Caki2 (cell line): ENCODE measurements around the gene CLEC4M. TPM values are rescaled to one million over a fixed set of nuclear protein-coding genes. Genes with fewer than 3 reads are reported as not detected.

Experiments used
- DNase-seq: peaks from one replicate; pipeline ENCODE4 v3.0.0-alpha.2; 2015; ENCODE audit warnings: low read depth
- in situ Hi-C: cut with HindIII; loops from 2 replicates; pipeline ENCODE4 v1.10.0; 2016; ENCODE audit warnings: low sequenced_read_pairs, low pct_unique_long_range_greater_than_20kb, mixed read lengths
- total RNA-seq: library from RNA; depleted of rRNA; stranded (reverse); fragments of >200 nt; shearing (Covaris generic); gene quantifications from 2 replicates; pipeline ENCODE4 v1.2.3, GENCODE V29; 2014; ENCODE audit warnings: low replicate concordance; rRNA removed

Gene CLEC4M
- not detected in 2 replicates for total RNA-seq

DNA sequence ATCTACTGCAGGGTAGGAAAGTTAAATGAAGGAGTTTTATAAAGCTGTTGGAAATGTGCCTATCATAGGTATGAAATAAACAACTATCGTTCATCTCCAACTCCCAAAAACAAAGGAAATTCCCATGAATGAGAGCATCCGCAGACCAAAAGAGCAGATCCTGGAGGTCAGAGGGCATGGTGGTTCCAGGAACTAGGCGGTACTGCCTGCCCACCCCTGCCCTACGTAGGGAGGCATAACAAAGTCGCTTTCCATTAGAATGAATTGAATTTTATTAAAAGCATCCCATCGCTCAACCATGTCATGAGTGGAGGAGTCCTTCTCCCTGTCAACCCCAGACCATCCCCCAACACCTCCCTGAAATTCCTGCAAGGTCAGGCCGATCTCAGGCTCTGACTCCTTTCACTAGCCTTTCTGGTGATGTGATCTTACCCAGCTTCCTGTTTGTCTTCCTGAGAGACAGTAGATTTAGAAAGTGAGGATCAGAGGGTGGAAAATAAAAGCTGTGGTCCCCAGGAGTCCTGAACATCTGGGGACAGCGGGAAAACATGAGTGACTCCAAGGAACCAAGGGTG is at the start of gene CLEC4M:
Gene CLEC4M, plus strand, starts transcription at position 525 of the 575 bp plus-strand sequence. Its CDS starts 24 bp downstream, at position 549.
- DNase-seq = no peak
- in situ Hi-C loops = no loop called here

GRCh38 chr19:7715671-7716070 is 47.4 kb upstream of the CLEC4M start:
- DNase-seq = no peak
- in situ Hi-C loops = no loop called here

DNA sequence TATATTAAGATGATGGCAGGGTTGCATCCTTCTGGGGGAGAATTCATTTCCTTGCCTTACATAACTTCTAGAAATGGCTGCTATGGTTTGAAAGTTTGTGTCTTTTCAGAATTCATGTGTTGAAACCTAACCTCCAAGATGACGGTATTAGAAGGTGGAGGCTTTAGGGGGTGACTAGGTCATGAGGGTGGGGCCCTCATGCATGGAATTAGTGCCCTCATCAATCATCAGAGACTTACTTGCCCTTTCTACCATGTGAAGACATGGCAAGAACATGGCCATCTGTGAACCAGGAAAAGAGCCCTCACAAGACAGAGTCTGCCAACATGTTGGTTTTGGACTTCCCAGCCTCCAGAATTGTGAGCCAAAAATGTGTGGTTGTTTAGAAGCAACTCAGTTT is 46.3 kb upstream of the CLEC4M start:
- in situ Hi-C loops = no loop called here
- no peak for DNase-seq

DNA sequence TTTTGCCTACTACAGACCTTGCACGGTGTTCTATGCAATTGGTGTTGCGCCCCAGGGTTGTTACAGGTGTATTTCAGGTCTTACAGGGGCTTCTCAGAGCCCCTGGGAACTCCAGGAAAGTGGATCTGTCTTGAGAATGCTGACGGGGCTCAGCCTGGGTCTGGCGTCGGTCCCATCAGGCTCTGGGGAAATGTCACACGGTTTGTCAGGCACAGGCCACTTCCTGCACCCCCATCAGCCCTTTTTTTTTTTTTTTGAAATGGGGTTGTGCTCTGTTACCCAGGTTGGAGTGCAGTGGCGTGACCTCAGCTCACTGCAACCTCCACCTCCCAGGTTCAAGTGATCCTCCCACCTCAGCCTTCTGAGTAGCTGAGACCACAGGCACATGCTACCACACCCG is 44.4 kb upstream of the CLEC4M start:
- DNase-seq = no peak
- in situ Hi-C loops = no loop called here

DNA sequence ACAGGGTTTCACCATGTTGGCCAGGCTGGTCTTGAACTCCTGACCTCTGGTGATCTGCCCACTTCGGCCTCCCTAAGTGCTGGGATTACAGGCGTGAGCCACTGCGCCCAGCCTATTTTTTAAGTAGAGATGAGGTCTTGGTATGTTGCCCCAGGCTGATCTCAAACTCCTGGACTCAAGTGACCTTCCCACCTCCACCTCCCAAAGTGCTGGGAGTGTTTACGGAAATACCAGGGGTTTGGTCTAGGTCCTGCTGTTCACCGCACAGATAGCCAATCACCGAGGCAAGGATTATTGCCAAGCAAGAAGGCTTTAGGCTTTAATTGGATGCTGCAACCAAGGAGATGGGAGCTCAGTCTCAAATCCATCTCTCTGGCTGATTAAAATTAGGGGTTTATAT is 42.7 kb upstream of the CLEC4M start:
- DNase-seq = no peak
- in situ Hi-C loops = no loop called here

GRCh38 chr19:7722231-7722651 is 40.8 kb upstream of the CLEC4M start:
- DNase-seq = no peak

DNA sequence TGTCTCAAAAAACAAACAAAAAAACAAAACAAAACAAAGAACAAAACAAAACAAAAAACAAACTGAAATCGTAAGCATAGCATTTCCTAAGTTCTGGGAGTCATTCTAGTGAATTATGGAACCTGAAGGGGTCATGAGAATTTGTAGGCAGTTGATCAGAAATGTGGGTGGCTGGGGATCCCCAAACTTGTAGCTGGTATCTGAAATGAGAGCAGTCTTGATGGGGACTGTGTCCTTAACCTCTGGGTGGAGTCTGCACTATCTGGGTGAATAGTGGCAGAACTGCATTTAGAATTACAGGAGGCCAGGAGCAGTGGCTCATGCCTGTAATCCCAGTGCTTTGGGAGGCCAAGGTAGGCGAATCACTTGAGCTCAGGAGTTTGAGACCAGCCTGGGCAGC is 37.3 kb upstream of the CLEC4M start:
- in situ Hi-C loops = no loop called here

More at GRCh38 chr19:7722231-7722651, 40.8 kb upstream of the CLEC4M start:
- in situ Hi-C loops = no loop called here

DNA sequence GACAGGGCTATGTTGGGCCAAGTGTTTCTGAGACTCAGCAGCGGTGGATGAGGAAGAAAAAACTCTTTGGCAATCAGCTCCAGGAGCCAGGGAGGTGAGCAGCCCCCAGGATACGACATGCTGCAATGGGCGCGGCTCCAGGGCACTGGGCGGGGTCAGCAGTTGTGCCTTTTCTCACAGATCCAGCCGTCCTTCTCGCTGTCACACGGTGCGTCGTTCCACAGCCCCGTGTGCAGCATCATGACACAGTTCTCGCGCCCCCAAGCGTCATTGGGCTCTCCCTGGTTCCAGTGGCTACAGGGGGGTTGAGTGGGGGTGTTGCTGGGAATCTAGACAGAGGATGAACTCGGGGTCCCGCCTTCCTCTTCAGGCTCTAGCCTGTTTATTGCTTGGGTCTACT is 33.8 kb upstream of the CLEC4M start:
- in situ Hi-C loops = no loop called here
- DNase-seq = no peak

More for the DNA sequence above, 37.3 kb upstream of the CLEC4M start:
- no peak for DNase-seq

DNA sequence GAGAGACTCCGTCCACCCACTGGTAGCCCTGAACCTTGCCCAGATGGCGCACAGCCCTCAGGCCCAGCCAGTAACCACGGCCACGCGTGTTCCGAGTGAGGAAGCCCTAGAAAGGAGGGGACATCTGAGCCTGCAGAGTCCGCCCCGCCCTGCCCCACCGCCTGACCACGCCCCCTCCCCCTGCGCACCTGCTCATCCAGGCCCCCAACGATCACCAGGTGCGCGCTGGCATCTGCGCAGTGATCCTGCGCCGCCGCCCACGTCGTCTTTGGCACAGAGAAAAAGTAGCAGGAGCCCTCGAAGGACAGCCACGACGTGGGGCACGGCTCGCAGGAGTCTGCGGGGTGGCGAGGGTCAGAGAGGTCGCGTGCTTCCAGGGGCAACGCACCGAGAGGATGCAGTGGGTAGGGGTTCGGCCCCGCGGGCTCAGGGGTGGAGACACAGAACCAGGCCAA is 33.2 kb upstream of the CLEC4M start:
- no peak for DNase-seq
- in situ Hi-C loops = no loop called here

- DNase-seq = no peak
- in situ Hi-C loops = no loop called here
These were observed 32.5 kb upstream of the CLEC4M start for GRCh38 chr19:7730286-7731217.

- in situ Hi-C loops = no loop called here
- DNase-seq = no peak
These were observed 31.8 kb upstream of the CLEC4M start for GRCh38 chr19:7731218-7731595.

DNA sequence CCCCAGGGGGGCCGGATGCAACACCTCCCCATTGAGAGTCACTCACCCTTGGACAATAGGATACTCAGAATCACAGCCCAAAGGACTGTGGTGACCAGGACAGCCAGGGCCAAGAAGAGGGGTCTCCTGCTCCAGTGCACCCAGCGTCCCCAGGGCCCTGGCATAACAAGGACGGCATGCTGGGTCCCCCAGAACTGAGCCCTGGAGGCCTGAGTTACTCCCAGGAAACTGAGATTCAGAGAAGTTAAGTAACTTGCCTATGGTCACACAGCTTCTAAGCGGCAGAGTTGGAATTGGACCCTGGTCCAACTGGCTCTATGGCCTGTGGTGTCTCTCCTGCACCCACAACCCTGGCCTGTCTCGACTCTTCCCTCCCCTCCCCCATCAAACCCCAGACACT is 31.4 kb upstream of the CLEC4M start:
- in situ Hi-C loops = no loop called here
- DNase-seq = no peak

- DNase-seq = no peak
- in situ Hi-C loops = no loop called here
These were observed 31.0 kb upstream of the CLEC4M start, which contains the start of gene CLEC4G for GRCh38 chr19:7732045-7732444. CLEC4G (minus strand) TSS chr19:7732110; CDS start chr19:7732102, 8 bp downstream.

- no peak for DNase-seq
- in situ Hi-C loops = no loop called here
These were observed 29.7 kb upstream of the CLEC4M start for GRCh38 chr19:7733376-7733775.

DNA sequence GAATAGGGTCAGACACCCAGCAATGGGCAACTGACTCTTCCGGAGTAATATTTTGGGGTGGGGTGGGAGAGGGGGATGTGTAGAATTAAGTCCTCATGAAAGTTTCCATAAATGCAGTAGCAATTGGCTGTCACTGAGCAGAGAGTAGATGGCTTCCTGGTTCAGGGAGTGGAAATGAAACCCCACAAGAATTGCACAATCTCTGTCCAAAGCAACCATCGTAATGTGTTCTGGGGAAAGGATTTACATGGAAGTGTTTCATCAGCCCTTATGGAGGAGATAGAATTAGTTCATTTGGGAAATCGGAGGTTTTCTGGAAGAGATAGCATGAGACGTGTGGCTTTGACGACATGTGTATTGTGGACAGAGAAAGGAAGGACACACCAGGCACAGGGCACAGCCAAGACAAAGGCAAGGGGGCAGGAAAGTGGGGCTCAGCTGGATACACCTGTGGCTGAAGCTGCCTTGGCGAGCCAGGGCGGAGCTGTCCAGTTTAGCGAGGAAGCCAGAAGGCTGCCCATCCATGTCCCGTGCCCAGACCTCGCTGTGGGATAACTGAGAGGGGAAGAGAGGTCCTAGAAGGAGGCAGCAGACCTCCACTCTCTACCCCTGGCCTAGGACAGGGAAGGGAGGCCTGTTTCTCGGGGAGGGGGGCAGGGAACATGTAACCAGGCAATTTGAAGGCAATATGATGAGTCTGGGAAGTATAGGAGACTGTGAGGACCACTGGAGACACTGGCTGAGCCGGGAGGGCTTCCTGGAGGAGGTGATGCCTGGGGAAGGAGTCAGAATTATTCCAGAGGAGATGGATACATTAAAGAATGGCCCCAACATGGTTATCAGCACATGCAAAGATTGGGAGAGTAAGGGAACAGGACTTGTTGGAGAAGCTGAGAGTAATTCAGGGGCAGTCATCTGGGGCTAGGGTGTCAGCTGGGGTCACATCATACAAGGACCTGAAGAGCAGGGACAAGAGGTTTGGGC is 28.5 kb upstream of the CLEC4M start:
- in situ Hi-C loops = no loop called here
- no peak for DNase-seq

GRCh38 chr19:7736148-7736547 is 26.9 kb upstream of the CLEC4M start:
- no peak for DNase-seq
- in situ Hi-C loops = no loop called here

DNA sequence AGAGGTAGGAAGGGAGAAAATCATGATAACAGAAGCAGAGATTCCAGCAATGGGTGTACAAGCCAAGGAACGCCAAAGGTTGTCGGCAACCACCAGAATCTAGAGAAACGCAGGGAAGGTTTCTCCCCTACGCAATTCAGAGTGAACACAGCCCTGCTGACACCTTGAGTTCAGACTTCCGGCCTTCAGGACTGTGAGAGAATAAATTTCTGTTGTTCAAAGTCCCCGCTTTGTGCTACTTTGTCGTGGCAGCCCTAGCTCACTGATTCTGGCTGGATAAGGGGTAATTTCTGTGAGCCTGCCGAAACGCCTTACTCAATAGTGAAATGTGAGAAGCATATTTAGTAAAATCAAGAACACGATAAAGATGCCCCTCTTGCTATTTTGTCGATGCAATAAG is 25.8 kb upstream of the CLEC4M start:
- in situ Hi-C loops = no loop called here
- DNase-seq = no peak

- in situ Hi-C loops = no loop called here
- no peak for DNase-seq
These were observed 25.0 kb upstream of the CLEC4M start for GRCh38 chr19:7738023-7738422.
